HL-60 (cell line): ENCODE results near the gene TCFL5.

Source experiments
- POLR2AphosphoS5 ChIP-seq: IDR thresholded peaks from 2 replicates; pipeline ENCODE4 v1.6.1; 2012; ENCODE audit warnings: low read depth
- REST ChIP-seq: IDR thresholded peaks from 2 replicates; pipeline ENCODE4 v1.6.1; 2012; ENCODE audit warnings: low read depth; ENCODE audit not compliant: insufficient replicate concordance
- SPI1 ChIP-seq: IDR thresholded peaks from 2 replicates; pipeline ENCODE4 v1.6.1; 2012; ENCODE audit warnings: low read depth, mild to moderate bottlenecking, borderline replicate concordance
- TF ChIP-seq, protein P1 (sequence below): IDR thresholded peaks from one replicate; pipeline ENCODE4 v1.5.1; 2011; ENCODE audit warnings: low read length, control low read depth, inconsistent platforms; ENCODE audit not compliant: insufficient read depth

DNA sequence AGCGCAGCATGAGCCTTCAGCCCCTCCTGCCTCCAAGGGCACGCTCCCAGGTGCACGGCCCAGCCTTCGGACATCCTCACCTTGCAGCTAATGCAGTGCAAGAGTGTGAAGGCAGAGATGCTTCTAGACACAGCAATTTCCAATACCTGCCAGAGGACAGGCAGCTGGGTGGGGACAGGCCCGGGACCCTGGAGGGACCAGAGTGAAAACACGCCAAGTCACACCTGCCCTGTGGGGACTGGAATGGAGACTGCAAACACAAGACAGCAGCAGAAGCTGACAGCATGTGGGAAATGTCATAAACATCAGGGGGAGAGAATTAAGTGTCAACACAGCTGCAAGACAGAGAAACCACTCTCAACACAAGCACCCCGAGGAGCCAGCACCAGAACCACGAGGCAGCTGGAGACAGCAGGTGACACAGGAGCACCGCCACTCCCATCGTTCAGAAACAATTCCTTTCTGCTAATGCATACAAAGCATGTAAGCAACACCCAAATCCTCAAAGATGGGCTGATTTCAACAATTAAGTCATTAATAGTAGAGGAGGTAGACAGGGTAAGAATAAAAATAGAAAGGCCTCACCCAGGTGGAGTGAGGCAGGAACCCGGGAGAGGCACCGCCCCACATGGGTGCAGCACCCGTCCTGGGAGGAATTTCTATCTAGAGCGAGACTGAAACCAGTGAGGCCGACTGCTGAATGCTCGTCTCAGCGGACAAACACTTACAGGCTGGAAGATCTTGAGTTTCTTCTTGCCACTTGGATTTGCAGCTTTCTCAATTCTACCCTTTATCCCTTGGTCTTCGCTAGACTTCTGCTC lies 47.6 kb upstream of the TCFL5 start:
- TF ChIP-seq, protein P1, sequence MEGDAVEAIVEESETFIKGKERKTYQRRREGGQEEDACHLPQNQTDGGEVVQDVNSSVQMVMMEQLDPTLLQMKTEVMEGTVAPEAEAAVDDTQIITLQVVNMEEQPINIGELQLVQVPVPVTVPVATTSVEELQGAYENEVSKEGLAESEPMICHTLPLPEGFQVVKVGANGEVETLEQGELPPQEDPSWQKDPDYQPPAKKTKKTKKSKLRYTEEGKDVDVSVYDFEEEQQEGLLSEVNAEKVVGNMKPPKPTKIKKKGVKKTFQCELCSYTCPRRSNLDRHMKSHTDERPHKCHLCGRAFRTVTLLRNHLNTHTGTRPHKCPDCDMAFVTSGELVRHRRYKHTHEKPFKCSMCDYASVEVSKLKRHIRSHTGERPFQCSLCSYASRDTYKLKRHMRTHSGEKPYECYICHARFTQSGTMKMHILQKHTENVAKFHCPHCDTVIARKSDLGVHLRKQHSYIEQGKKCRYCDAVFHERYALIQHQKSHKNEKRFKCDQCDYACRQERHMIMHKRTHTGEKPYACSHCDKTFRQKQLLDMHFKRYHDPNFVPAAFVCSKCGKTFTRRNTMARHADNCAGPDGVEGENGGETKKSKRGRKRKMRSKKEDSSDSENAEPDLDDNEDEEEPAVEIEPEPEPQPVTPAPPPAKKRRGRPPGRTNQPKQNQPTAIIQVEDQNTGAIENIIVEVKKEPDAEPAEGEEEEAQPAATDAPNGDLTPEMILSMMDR, result no peak
- TF ChIP-seq REST (no peak), POLR2AphosphoS5 (no peak), SPI1 (no peak)
